Panc1 (cell line): Measurements from ENCODE around the gene TTC27. TPM values are rescaled to one million over a fixed set of nuclear protein-coding genes. Genes with fewer than 3 reads are reported as not detected.

Source experiments
- ATAC-seq: fragments of 200-7000 bp; cut with Tn5 transposase; 2 replicates; pipeline ENCODE4 v1.9.1; 2020; ENCODE audit warnings: mild to moderate bottlenecking, moderate library complexity
- BruUV-seq: library from RNA; stranded (reverse); fragments of 400-500 nt; replicated peaks from 2 replicates; lab custom pipeline; 2021; lab: Mats Ljungman, UMichigan
- CTCF ChIA-PET: fragments of 300-600 bp; sonication (Branson Sonifier 250); formaldehyde crosslinking; loops from one replicate; lab custom pipeline; 2022; ENCODE audit warnings: antibody characterized with exemption; lab: Charles Lee
- POLR2A ChIA-PET: fragments of 300-600 bp; sonication (Branson Sonifier 250); formaldehyde crosslinking; loops from one replicate; lab custom pipeline; 2022; ENCODE audit warnings: antibody characterized with exemption; lab: Charles Lee
- DNase-seq: peaks from one replicate; pipeline ENCODE4 v3.0.0-alpha.2; 2010; ENCODE audit warnings: low read depth, low spot score
- H3K27ac ChIP-seq: 2 replicates; pipeline ENCODE4 v1.5.1; 2011; ENCODE audit warnings: mild to moderate bottlenecking, low read length, inconsistent platforms
- H3K27me3 ChIP-seq: fragments of 200-500 bp; sonication (Bioruptor generic); 2 replicates; pipeline ENCODE4 v1.6.0; 2014; ENCODE audit warnings: low read length, inconsistent platforms; ENCODE audit not compliant: control insufficient read depth, insufficient read depth
- H3K36me3 ChIP-seq: fragments of 200-500 bp; sonication (Bioruptor generic); 2 replicates; pipeline ENCODE4 v1.5.1; 2014; ENCODE audit warnings: inconsistent platforms, mild to moderate bottlenecking, low read length, moderate library complexity; ENCODE audit not compliant: control insufficient read depth, insufficient read depth
- H3K4me1 ChIP-seq: 2 replicates; pipeline ENCODE4 v1.5.1; 2011; ENCODE audit warnings: inconsistent platforms, mild to moderate bottlenecking, low read length, moderate library complexity; ENCODE audit not compliant: control insufficient read depth, insufficient read depth
- H3K4me3 ChIP-seq, 2 experiments: 2 replicates each; pipeline ENCODE4 v1.5.1; 2011 to 2012; ENCODE audit warnings: low read depth in 2 of 2, low read length in 2 of 2, mild to moderate bottlenecking in 2 of 2, inconsistent platforms in 1 of 2, moderate library complexity in 1 of 2
- H3K9me3 ChIP-seq: fragments of 200-500 bp; sonication (Bioruptor generic); 2 replicates; pipeline ENCODE4 v1.5.1; 2014; ENCODE audit warnings: low read depth, mild to moderate bottlenecking, inconsistent platforms, low read length, moderate library complexity; ENCODE audit not compliant: control insufficient read depth, insufficient read depth
- CTCF ChIP-seq: fragments of 450-650 bp; IDR thresholded peaks from 2 replicates; pipeline ENCODE4 v1.5.1; 2017; ENCODE audit warnings: mild to moderate bottlenecking
- POLR2AphosphoS5 ChIP-seq: IDR thresholded peaks from 2 replicates; pipeline ENCODE4 v1.6.1; 2012; ENCODE audit warnings: mild to moderate bottlenecking, low read depth, low read length, moderate library complexity
- SIN3A ChIP-seq: IDR thresholded peaks from 2 replicates; pipeline ENCODE4 v1.6.1; 2012; ENCODE audit warnings: low read depth, mild to moderate bottlenecking, low read length, moderate library complexity, borderline replicate concordance; ENCODE audit not compliant: insufficient read depth
- TCF7L2 ChIP-seq: IDR thresholded peaks from 2 replicates; pipeline ENCODE4 v1.6.1; 2011; ENCODE audit warnings: mild to moderate bottlenecking, low read depth, low read length, inconsistent platforms
- in situ Hi-C: cut with HindIII; loops from 2 replicates; pipeline ENCODE4 v1.10.0; 2016; ENCODE audit warnings: low sequenced_read_pairs, low pct_unique_long_range_greater_than_20kb
- intact Hi-C: fragments of 100-400 bp; cut with micrococcal nuclease; formaldehyde crosslinking; loops from one replicate; pipeline ENCODE4 v1.10.0; 2022; ENCODE audit not compliant: unreplicated experiment
- total RNA-seq: library from RNA; stranded (reverse); gene quantifications from one replicate; pipeline ENCODE4 v1.2.1, GENCODE V29; 2021; ENCODE audit not compliant: unreplicated experiment
- TF ChIP-seq, protein P1 (sequence below), 2 experiments: IDR thresholded peaks; 2 replicates each; pipeline ENCODE4 v1.6.1; 2011 to 2012; ENCODE audit warnings: low read depth in 2 of 2, control low read depth in 1 of 2, low read length in 1 of 2, mild to moderate bottlenecking in 1 of 2, moderate library complexity in 1 of 2; ENCODE audit not compliant: insufficient read depth in 1 of 2

The TTC27 gene
- total RNA-seq, 1 experiment from 2014 or later = 24.7 TPM

GRCh38 chr2:32711908-32712501 lies 84.2 kb downstream of the TTC27 start:
- ATAC-seq (no peak), DNase-seq (no peak)
- Histone ChIP-seq H3K27me3 (no peaks in the 10 kb centered on the region), H3K4me3 (no peak overlapping the region), H3K4me1 (no peaks in the 10 kb centered on the region), H3K36me3 (no peaks in the 10 kb centered on the region), H3K27ac (no peak overlapping the region), H3K9me3 (no peaks in the 10 kb centered on the region)
- ChIA-PET POLR2A (no interaction called here), CTCF (no interaction called here)
- intact Hi-C loops (no loop called here), in situ Hi-C loops (no loop called here)
- BruUV-seq = no TSS peak
- TF ChIP-seq TCF7L2 (no peak), POLR2AphosphoS5 (no peak), SIN3A (no peak), CTCF (no peak)

DNA sequence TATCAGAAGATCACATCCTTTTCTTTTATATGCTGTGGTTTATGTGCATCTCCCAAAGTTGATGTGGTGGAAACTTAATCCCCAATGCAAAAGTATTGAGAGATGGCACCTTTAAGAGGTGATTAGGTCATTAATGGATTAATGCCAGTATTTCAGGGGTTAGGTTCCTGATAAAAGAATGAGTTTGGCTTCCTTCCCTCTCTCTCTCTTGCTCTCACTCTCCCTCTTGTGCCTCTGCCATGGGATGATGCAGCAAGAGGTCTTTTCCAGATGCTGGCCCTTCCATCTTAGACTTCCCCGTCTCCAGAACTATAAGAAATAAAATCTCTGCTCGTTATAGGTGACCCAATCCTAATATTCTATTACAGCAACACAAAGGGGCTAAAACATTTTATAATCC lies 85.0 kb downstream of the TTC27 start:
- no peak overlapping the region for H3K4me3 ChIP-seq
- no peak for TF ChIP-seq CTCF
- BruUV-seq = no TSS peak
- H3K9me3 ChIP-seq = no peaks in the 10 kb centered on the region
- H3K4me1 ChIP-seq = no peaks in the 10 kb centered on the region
- ATAC-seq (no peak), DNase-seq (no peak)
- H3K27me3 ChIP-seq = no peaks in the 10 kb centered on the region
- CTCF ChIA-PET = no interaction called here
- H3K27ac ChIP-seq = no peak overlapping the region
- POLR2A ChIA-PET = no interaction called here
- in situ Hi-C loops (no loop called here), intact Hi-C loops (no loop called here)
- no peaks in the 10 kb centered on the region for H3K36me3 ChIP-seq

DNA sequence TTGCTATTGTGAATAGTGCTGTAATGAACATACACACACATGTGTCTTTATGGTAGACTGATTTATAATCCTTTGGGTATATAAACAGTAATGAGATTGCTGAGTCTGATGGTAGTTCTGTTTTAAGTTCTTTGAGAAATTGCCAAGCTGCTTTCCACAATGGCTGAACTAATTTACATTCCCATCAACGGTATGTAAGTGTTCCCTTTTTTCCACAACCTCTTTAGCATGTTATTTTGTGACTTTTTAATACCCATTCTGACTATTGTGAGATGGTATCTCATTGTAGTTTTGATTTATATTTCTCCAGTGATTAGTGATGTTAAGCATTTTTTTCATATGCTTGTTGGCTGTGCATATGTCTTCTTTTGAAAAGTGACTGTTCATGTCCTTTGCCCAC lies 86.7 kb downstream of the TTC27 start:
- ChIA-PET POLR2A (no interaction called here), CTCF (no interaction called here)
- Histone ChIP-seq H3K9me3 (no peaks in the 10 kb centered on the region), H3K4me1 (no peaks in the 10 kb centered on the region), H3K4me3 (no peak overlapping the region), H3K27ac (no peak overlapping the region), H3K36me3 (no peaks in the 10 kb centered on the region), H3K27me3 (no peaks in the 10 kb centered on the region)
- TF ChIP-seq, protein P1, sequence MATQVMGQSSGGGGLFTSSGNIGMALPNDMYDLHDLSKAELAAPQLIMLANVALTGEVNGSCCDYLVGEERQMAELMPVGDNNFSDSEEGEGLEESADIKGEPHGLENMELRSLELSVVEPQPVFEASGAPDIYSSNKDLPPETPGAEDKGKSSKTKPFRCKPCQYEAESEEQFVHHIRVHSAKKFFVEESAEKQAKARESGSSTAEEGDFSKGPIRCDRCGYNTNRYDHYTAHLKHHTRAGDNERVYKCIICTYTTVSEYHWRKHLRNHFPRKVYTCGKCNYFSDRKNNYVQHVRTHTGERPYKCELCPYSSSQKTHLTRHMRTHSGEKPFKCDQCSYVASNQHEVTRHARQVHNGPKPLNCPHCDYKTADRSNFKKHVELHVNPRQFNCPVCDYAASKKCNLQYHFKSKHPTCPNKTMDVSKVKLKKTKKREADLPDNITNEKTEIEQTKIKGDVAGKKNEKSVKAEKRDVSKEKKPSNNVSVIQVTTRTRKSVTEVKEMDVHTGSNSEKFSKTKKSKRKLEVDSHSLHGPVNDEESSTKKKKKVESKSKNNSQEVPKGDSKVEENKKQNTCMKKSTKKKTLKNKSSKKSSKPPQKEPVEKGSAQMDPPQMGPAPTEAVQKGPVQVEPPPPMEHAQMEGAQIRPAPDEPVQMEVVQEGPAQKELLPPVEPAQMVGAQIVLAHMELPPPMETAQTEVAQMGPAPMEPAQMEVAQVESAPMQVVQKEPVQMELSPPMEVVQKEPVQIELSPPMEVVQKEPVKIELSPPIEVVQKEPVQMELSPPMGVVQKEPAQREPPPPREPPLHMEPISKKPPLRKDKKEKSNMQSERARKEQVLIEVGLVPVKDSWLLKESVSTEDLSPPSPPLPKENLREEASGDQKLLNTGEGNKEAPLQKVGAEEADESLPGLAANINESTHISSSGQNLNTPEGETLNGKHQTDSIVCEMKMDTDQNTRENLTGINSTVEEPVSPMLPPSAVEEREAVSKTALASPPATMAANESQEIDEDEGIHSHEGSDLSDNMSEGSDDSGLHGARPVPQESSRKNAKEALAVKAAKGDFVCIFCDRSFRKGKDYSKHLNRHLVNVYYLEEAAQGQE (IDR thresholded peaks at IDR 0.05; ENCODE audit: insufficient read depth in 1 of 2, low read depth in 2 of 2, low read length in 1 of 2) = no peak
- TF ChIP-seq CTCF = no peak
- no peak for TF ChIP-seq TCF7L2
- no peak for TF ChIP-seq SIN3A
- no peak for TF ChIP-seq POLR2AphosphoS5
- no peak for ATAC-seq
- no peak for DNase-seq
- in situ Hi-C loops (no loop called here), intact Hi-C loops (no loop called here)
- BruUV-seq = no TSS peak
